Ovary (tissue), 9 donors: ENCODE measurements around the gene DIO1. TPM values are rescaled to one million over a fixed set of nuclear protein-coding genes. Genes with fewer than 3 reads are reported as not detected.
A peak's percentile ranks its signal among the peaks of the same experiment; 100 is the strongest.

Source experiments
- DNase-seq, 5 donors: peaks; one replicate each; pipeline ENCODE4 v3.0.0-alpha.2; 2019 to 2020
- H3K27ac ChIP-seq, 2 donors: fragments of 200-600 bp; one replicate each; pipeline versions ENCODE4 v1.5.1 to v1.8.0; 2019 to 2022
- H3K27me3 ChIP-seq: fragments of 200-600 bp; one replicate; pipeline ENCODE4 v1.8.0; 2022
- H3K36me3 ChIP-seq: fragments of 200-600 bp; sonication (generic); one replicate; pipeline ENCODE4 v1.5.1; 2019
- H3K4me1 ChIP-seq: one replicate; pipeline ENCODE4 v1.8.1; 2013; ENCODE audit warnings: mild to moderate bottlenecking, moderate library complexity; ENCODE audit not compliant: insufficient read depth
- H3K4me3 ChIP-seq: fragments of 200-600 bp; sonication (generic); one replicate; pipeline ENCODE4 v1.5.1; 2017
- H3K9me3 ChIP-seq, 2 donors: fragments of 200-600 bp in 1 of 2; sonication (generic) in 1 of 2; one replicate each; pipeline versions ENCODE4 v1.5.1 to v1.8.1; 2013 to 2019; ENCODE audit warnings: mild to moderate bottlenecking in 1 of 2, moderate library complexity in 1 of 2
- EP300 ChIP-seq: sonication (generic); formaldehyde crosslinking; IDR thresholded peaks from one replicate; pipeline ENCODE4 v1.6.1; 2017; ENCODE audit warnings: antibody characterized with exemption
- POLR2A ChIP-seq: fragments of 450-650 bp; IDR thresholded peaks from one replicate; pipeline ENCODE4 v1.6.1; 2017; ENCODE audit warnings: antibody characterized with exemption, mild to moderate bottlenecking, moderate library complexity
- WGBS, 3 donors: extraction: QIAGEN DNeasy Blood & Tissue Kit in 1 of 3; methylation state at CpG; one replicate each; pipeline versions ENCODE4 v1.1.5 to v1.1.7; 2013 to 2017; 5-methylcytosine and 5-hydroxymethylcytosine counted together
- intact Hi-C, 4 donors: fragments of 100-400 bp; cut with DNase I; formaldehyde crosslinking; loops; one replicate each; pipeline versions ENCODE4 v1.11.0 to v1.15.1; 2022 to 2023
- polyA plus RNA-seq, 2 donors: library from polyadenylated mRNA; stranded (reverse); fragments of 200-250 nt in 1 of 2; fragments of 350-450 nt in 1 of 2; fragmentation: Illumina TruSeq in 1 of 2; extraction: RNeasy Lipid Tissue Mini Kit (QIAGEN cat#74804) in 1 of 2; gene quantifications; one replicate each; pipeline ENCODE4 v1.2.3, GENCODE V29; 2013 to 2014
- total RNA-seq, 7 donors: library from RNA; depleted of rRNA in 2 of 7; stranded (reverse); fragments of >200 nt in 2 of 7; fragmentation: NEBNext Ultra II Directional in 3 of 7; extraction: Animal tissue kit (Norgen Biotek cat#: 25700) in 3 of 7; gene quantifications; one replicate each; pipeline versions ENCODE4 v1.1.0 to v1.2.4, GENCODE V29; 2016 to 2023
- TF ChIP-seq, protein P1 (sequence below), 3 donors: fragments of 450-650 bp in 2 of 3; fragments of 200-600 bp in 1 of 3; IDR thresholded peaks; one replicate each; pipeline versions ENCODE4 v1.5.1 to v1.8.0; 2016 to 2022; ENCODE audit warnings: antibody characterized with exemption in 3 of 3, mild to moderate bottlenecking in 1 of 3
- donor health status: DM: no; HTN: no; CAD: no; lungs with moderate emphysema.
- donor health status: DM: no; HTN: no; CAD: no.
- donor health status: Bipolar disorder and iron deficiency.
- donor health status: DM: yes; HTN: yes; CAD: no.
- donor health status: DM: no; HTN: no; CAD: no.
- donor health status: DM: yes; HTN: yes; CAD: no.

The DIO1 gene
- total and polyA plus RNA-seq, 9 donors: 0.46 TPM; not detected in 8

DNA sequence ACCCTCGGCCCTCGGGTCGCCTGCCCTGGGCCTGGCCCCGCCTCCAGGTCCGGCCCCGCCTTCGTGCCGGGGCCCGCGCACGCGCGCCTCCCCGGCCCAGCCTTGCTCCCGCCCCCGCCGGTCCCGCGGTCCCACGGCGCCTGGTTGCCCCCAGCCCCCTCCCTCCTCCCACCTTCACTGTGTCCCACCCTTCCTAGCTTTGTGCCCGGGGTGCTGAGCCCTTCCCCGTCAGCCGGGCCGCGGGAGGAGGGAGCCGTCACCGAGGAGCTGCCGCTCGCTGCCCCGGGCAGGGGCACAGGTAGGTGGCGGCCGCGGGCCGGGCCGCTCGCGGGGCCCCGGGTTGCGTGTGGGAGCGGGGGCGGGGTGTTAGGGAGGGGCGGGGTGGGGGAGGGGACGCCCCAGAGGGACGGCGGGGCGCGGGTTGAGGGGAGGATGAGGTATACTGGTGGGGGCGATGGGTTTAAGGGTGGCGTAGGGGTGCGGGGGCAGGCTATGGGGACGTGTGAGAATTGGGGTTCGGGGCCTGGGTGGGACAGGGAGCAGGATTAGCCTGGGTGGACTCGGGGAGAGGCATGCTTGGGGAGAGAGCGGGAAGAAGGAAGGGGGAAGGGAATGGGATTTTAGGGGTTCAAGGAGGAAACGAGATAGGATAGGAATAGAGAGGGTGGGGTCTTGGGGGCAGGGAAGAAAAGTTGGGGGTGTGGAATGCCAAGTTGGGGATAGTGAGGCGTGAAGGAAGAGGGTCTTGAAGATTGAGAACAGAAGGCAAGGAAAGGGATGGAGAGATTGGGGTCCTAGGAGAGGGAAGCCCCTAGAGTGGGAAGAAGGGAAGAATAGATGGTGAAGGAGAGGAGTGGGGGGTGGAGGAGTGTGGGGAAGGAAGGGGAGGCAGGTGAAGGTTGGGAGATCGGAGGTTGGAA, 52.5 kb downstream of the DIO1 start, which contains the start of gene LRRC42:
LRRC42 (plus strand) TSS at position 99 of the 920 bp plus-strand sequence. CDS start 5,650 bp downstream, outside the sequence.
- no peak for DNase-seq
- H3K4me3 ChIP-seq: peak within 1 kb of the TSS; percentile 84
- H3K4me1 ChIP-seq: peaks cover 11% of the 10 kb centered on the region
- TF ChIP-seq EP300 (no peak), POLR2A (no peak)
- TF ChIP-seq, protein P1, sequence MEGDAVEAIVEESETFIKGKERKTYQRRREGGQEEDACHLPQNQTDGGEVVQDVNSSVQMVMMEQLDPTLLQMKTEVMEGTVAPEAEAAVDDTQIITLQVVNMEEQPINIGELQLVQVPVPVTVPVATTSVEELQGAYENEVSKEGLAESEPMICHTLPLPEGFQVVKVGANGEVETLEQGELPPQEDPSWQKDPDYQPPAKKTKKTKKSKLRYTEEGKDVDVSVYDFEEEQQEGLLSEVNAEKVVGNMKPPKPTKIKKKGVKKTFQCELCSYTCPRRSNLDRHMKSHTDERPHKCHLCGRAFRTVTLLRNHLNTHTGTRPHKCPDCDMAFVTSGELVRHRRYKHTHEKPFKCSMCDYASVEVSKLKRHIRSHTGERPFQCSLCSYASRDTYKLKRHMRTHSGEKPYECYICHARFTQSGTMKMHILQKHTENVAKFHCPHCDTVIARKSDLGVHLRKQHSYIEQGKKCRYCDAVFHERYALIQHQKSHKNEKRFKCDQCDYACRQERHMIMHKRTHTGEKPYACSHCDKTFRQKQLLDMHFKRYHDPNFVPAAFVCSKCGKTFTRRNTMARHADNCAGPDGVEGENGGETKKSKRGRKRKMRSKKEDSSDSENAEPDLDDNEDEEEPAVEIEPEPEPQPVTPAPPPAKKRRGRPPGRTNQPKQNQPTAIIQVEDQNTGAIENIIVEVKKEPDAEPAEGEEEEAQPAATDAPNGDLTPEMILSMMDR (IDR thresholded peaks at IDR 0.05): peak in 1 of 3 donors; percentile 14
- intact Hi-C loops: loop anchor here in 3 of 4 donors (5.0 kb wide), 2 partner anchors 49 to 59 kb away; partner anchors contain the start of gene YIPF1 (in 2 of the 3)
- no peaks in the 10 kb centered on the region for H3K36me3 ChIP-seq
- H3K9me3 ChIP-seq: no peaks in the 10 kb centered on the region
- H3K27me3 ChIP-seq: no peaks in the 10 kb centered on the region
- 1 to 2% (median 1%) methylated on average over 51 to 58 of the region's 58 CpGs for WGBS, 3 donors
- peak within 1 kb of the TSS; percentile 88 to 89 for H3K27ac ChIP-seq

DNA sequence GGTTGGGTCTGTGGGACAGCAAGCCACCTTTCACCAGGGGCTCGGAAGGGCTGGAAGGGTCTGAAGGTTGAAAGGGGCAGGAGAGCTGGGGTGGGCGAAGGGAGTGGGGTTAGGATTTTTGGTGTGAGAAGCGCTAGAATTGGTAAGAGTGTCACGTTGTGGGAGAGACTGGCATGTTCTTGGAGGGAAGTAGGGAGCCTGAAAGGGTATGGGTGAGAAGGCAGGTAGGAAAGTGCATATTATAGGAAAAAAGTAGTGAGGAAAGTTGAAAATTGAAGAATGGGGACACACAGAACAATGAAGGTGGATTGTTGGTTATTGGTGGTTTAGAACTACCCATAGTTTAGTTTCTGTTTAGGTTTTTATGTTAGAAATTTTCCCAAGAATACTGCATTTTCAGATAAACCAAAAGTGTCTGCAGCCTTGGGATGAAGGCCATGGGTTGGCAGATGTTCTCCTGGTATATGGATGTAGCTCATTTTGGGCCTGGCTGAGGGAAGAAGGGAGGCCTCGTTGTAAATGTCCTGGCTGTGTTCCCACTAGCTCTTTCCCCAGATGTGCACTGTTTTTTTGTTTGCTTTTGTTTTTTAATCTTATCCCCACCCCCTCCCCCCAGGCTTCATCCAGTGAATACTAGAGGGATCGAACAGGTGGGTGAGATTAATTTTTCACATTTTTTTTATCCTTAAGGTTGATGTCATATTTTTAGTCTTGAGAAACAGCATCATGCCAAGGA, 53.4 kb downstream of the DIO1 start:
- TF ChIP-seq EP300 (no peak), POLR2A (no peak)
- TF ChIP-seq, protein P1 (IDR thresholded peaks at IDR 0.05): no peak
- intact Hi-C loops: loop anchor here in 3 of 4 donors (5.0 kb wide), 2 partner anchors 50 to 60 kb away; partner anchors contain the start of gene YIPF1 (in 2 of the 3)
- peak in 4 of 5 donors; percentile 20 to 37 (median 25) for DNase-seq
- Histone ChIP-seq H3K9me3 (no peaks in the 10 kb centered on the region), H3K27me3 (no peaks in the 10 kb centered on the region), H3K4me1 (peaks cover 11% of the 10 kb centered on the region), H3K36me3 (no peaks in the 10 kb centered on the region), H3K4me3 (peak overlapping the region; percentile 84), H3K27ac (peak overlapping the region; percentile 88 to 89)
- 34 to 36% (median 34%) methylated on average over 6 of the region's 6 CpGs for WGBS, 3 donors

DNA sequence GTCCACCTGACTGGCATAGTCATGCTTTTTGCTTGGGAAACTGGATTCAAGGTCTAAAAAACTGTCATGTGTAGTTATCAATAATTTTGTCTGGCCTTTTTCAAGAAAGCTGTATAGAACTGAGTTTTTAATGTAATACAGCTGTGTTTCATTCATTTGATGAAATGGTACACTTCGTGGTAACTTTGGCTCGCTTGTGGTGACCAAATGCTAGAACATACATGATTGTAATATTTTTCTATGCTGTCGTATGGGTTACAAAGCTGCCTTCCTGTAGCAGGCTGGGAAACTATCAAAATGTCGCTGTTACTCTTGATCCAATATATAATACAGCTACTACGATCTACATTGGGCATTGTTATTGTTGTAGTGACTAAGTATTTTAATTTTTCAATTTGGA, 54.3 kb downstream of the DIO1 start:
- H3K9me3 ChIP-seq: no peaks in the 10 kb centered on the region
- peaks cover 11% of the 10 kb centered on the region for H3K4me1 ChIP-seq
- intact Hi-C loops: loop anchor here in 3 of 4 donors (5.0 kb wide), 2 partner anchors 51 to 61 kb away; partner anchors contain the start of gene YIPF1 (in 2 of the 3)
- no peak for DNase-seq
- 86 to 89% (median 88%) methylated on average over 5 of the region's 5 CpGs for WGBS, 3 donors
- no peaks in the 10 kb centered on the region for H3K27me3 ChIP-seq
- no peaks in the 10 kb centered on the region for H3K36me3 ChIP-seq
- TF ChIP-seq POLR2A (no peak), EP300 (no peak)
- TF ChIP-seq, protein P1 (IDR thresholded peaks at IDR 0.05): no peak
- no peak overlapping the region for H3K4me3 ChIP-seq
- no peak overlapping the region for H3K27ac ChIP-seq
